Measurements from ENCODE around the gene GJC2. TPM values are rescaled to one million over a fixed set of nuclear protein-coding genes. Genes with fewer than 3 reads are reported as not detected.

Gene GJC2
- total and polyA plus RNA-seq, 2 donors = 4.0 to 5.4 TPM

GRCh38 chr1:228144993-228145343 lies 4.8 kb upstream of the GJC2 start:
- Histone ChIP-seq H3K36me3 (ENCODE audit: insufficient read depth) (no peaks in the 10 kb centered on the region), H3K27ac (ENCODE audit: low read depth) (no peak overlapping the region), H3K4me3 (ENCODE audit: low read depth, low read length) (no peak overlapping the region), H3K4me1 (ENCODE audit: insufficient read depth) (no peaks in the 10 kb centered on the region)
- no peak for DNase-seq (ENCODE audit: extremely low spot score)
- WGBS = 86% methylated on average over 8 of the region's 8 CpGs

GRCh38 chr1:228145463-228146416 lies 4.0 kb upstream of the GJC2 start:
- no peak for DNase-seq (ENCODE audit: extremely low spot score)
- WGBS = 89% methylated on average over 31 of the region's 31 CpGs
- H3K36me3 ChIP-seq (ENCODE audit: insufficient read depth) = no peaks in the 10 kb centered on the region

GRCh38 chr1:228146417-228147150 lies 3.1 kb upstream of the GJC2 start:
- H3K27ac ChIP-seq (ENCODE audit: low read depth) = no peak overlapping the region
- no peaks in the 10 kb centered on the region for H3K36me3 ChIP-seq (ENCODE audit: insufficient read depth)
- DNase-seq (ENCODE audit: extremely low spot score) = no peak
- no peak overlapping the region for H3K4me3 ChIP-seq (ENCODE audit: low read depth, low read length)
- no peaks in the 10 kb centered on the region for H3K4me1 ChIP-seq (ENCODE audit: insufficient read depth)
- WGBS = 86% methylated on average over 18 of the region's 18 CpGs

More at GRCh38 chr1:228145463-228146416, 4.0 kb upstream of the GJC2 start:
- H3K4me3 ChIP-seq (ENCODE audit: low read depth, low read length) = no peak overlapping the region
- H3K27ac ChIP-seq (ENCODE audit: low read depth) = no peak overlapping the region
- H3K4me1 ChIP-seq (ENCODE audit: insufficient read depth) = no peaks in the 10 kb centered on the region

GRCh38 chr1:228147151-228147693 lies 2.5 kb upstream of the GJC2 start:
- DNase-seq (ENCODE audit: extremely low spot score) = no peak
- Histone ChIP-seq H3K27ac (ENCODE audit: low read depth) (no peak overlapping the region), H3K4me3 (ENCODE audit: low read depth, low read length) (no peak overlapping the region), H3K36me3 (ENCODE audit: insufficient read depth) (no peaks in the 10 kb centered on the region), H3K4me1 (ENCODE audit: insufficient read depth) (no peaks in the 10 kb centered on the region)
- WGBS = 91% methylated on average over 20 of the region's 20 CpGs

GRCh38 chr1:228147768-228148167 lies 2.0 kb upstream of the GJC2 start:
- Histone ChIP-seq H3K4me1 (ENCODE audit: insufficient read depth) (no peaks in the 10 kb centered on the region), H3K27ac (ENCODE audit: low read depth) (no peak overlapping the region), H3K36me3 (ENCODE audit: insufficient read depth) (no peaks in the 10 kb centered on the region), H3K4me3 (ENCODE audit: low read depth, low read length) (no peak overlapping the region)
- WGBS = 86% methylated on average over 4 of the region's 4 CpGs
- DNase-seq (ENCODE audit: extremely low spot score) = no peak

- H3K4me3 ChIP-seq (ENCODE audit: low read depth, low read length) = no peak overlapping the region
- no peaks in the 10 kb centered on the region for H3K4me1 ChIP-seq (ENCODE audit: insufficient read depth)
- no peak overlapping the region for H3K27ac ChIP-seq (ENCODE audit: low read depth)
- DNase-seq (ENCODE audit: extremely low spot score) = no peak
- 55% methylated on average over 18 of the region's 18 CpGs for WGBS
- H3K36me3 ChIP-seq (ENCODE audit: insufficient read depth) = no peaks in the 10 kb centered on the region
Measured at GRCh38 chr1:228148196-228148861, 1.4 kb upstream of the GJC2 start.

GRCh38 chr1:228148935-228149405 lies 760 bp upstream of the GJC2 start:
- Histone ChIP-seq H3K36me3 (ENCODE audit: insufficient read depth) (no peaks in the 10 kb centered on the region), H3K4me1 (ENCODE audit: insufficient read depth) (no peaks in the 10 kb centered on the region), H3K27ac (ENCODE audit: low read depth) (peak overlapping the region; percentile 51), H3K4me3 (ENCODE audit: low read depth, low read length) (no peak overlapping the region)
- WGBS = 56% methylated on average over 8 of the region's 8 CpGs
- DNase-seq (ENCODE audit: extremely low spot score) = no peak

- Histone ChIP-seq H3K4me1 (ENCODE audit: insufficient read depth) (no peaks in the 10 kb centered on the region), H3K27ac (ENCODE audit: low read depth) (peak overlapping the region; percentile 77), H3K4me3 (ENCODE audit: low read depth, low read length) (peak overlapping the region; percentile 26), H3K36me3 (ENCODE audit: insufficient read depth) (no peaks in the 10 kb centered on the region)
- DNase-seq (ENCODE audit: extremely low spot score) = no peak
- 33% methylated on average over 7 of the region's 7 CpGs for WGBS
Measured at GRCh38 chr1:228150120-228150460, 360 bp downstream of the GJC2 start.

- 16% methylated on average over 17 of the region's 17 CpGs for whole genome bisulfite sequencing
- H3K4me1 ChIP-seq (ENCODE audit: insufficient read depth) = no peaks in the 10 kb centered on the region
- H3K4me3 ChIP-seq (ENCODE audit: low read depth, low read length) = no peak overlapping the region
Measured at GRCh38 chr1:228150461-228151179, 890 bp downstream of the GJC2 start.

GRCh38 chr1:228151180-228151925 lies 1.6 kb downstream of the GJC2 start:
- no peak for DNase-seq (ENCODE audit: extremely low spot score)
- no peak overlapping the region for H3K4me3 ChIP-seq (ENCODE audit: low read depth, low read length)
- H3K27ac ChIP-seq (ENCODE audit: low read depth) = peak overlapping the region; percentile 77
- WGBS = 55% methylated on average over 12 of the region's 12 CpGs
- H3K36me3 ChIP-seq (ENCODE audit: insufficient read depth) = no peaks in the 10 kb centered on the region
- H3K4me1 ChIP-seq (ENCODE audit: insufficient read depth) = no peaks in the 10 kb centered on the region

More at GRCh38 chr1:228150461-228151179, 890 bp downstream of the GJC2 start:
- peak; percentile 63 for DNase-seq (ENCODE audit: extremely low spot score)
- peak overlapping the region; percentile 77 for H3K27ac ChIP-seq (ENCODE audit: low read depth)
- H3K36me3 ChIP-seq (ENCODE audit: insufficient read depth) = no peaks in the 10 kb centered on the region

- WGBS = 90% methylated on average over 19 of the region's 19 CpGs
- Histone ChIP-seq H3K36me3 (ENCODE audit: insufficient read depth) (no peaks in the 10 kb centered on the region), H3K4me1 (ENCODE audit: insufficient read depth) (no peaks in the 10 kb centered on the region), H3K27ac (ENCODE audit: low read depth) (no peak overlapping the region), H3K4me3 (ENCODE audit: low read depth, low read length) (no peak overlapping the region)
- no peak for DNase-seq (ENCODE audit: extremely low spot score)
Measured at GRCh38 chr1:228152097-228152917, 2.6 kb downstream of the GJC2 start.

GRCh38 chr1:228152918-228153258 lies 3.2 kb downstream of the GJC2 start:
- no peaks in the 10 kb centered on the region for H3K4me1 ChIP-seq (ENCODE audit: insufficient read depth)
- DNase-seq (ENCODE audit: extremely low spot score) = no peak
- no peak overlapping the region for H3K4me3 ChIP-seq (ENCODE audit: low read depth, low read length)
- no peak overlapping the region for H3K27ac ChIP-seq (ENCODE audit: low read depth)
- H3K36me3 ChIP-seq (ENCODE audit: insufficient read depth) = no peaks in the 10 kb centered on the region
- 61% methylated on average over 3 of the region's 3 CpGs for WGBS
